Activated CD4-positive, alpha-beta memory T cell treated with anti-CD3 and anti-CD28 coated beads, Interleukin-2, amount 10 ng/mL, durations not matched to agents 7 days and 5 days (primary cell): ENCODE results near the gene USH2A. TPM values are rescaled to one million over a fixed set of nuclear protein-coding genes. Genes with fewer than 3 reads are reported as not detected.

Experiments
- CTCF ChIA-PET: fragments of 350-600 bp; sonication (Branson Sonifier 250); formaldehyde crosslinking; loops from one replicate; lab custom pipeline; 2021; ENCODE audit warnings: antibody characterized with exemption, inconsistent platforms; lab: Charles Lee
- POLR2A ChIA-PET: fragments of 350-600 bp; sonication (Branson Sonifier 250); formaldehyde crosslinking; loops from one replicate; lab custom pipeline; 2021; ENCODE audit warnings: antibody characterized with exemption; lab: Charles Lee
- DNase-seq: peaks from one replicate; pipeline ENCODE4 v3.0.0-alpha.2; 2020
- H3K27ac Mint-ChIP-seq: one replicate; pipeline ENCODE4 v1.8.0; 2021; ENCODE audit warnings: mild to moderate bottlenecking, mixed read lengths
- H3K27me3 Mint-ChIP-seq: one replicate; pipeline ENCODE4 v1.8.0; 2021; ENCODE audit warnings: mixed read lengths
- H3K36me3 Mint-ChIP-seq: one replicate; pipeline ENCODE4 v1.8.0; 2021; ENCODE audit warnings: low read depth, mixed read lengths
- H3K4me1 Mint-ChIP-seq: one replicate; pipeline ENCODE4 v1.8.0; 2021; ENCODE audit warnings: mixed read lengths
- H3K4me3 Mint-ChIP-seq: one replicate; pipeline ENCODE4 v1.8.0; 2021; ENCODE audit warnings: mild to moderate bottlenecking, mixed read lengths
- H3K9me3 Mint-ChIP-seq: one replicate; pipeline ENCODE4 v1.8.0; 2021; ENCODE audit warnings: mixed read lengths
- total RNA-seq, 2 experiments: library from RNA; stranded (reverse); gene quantifications; one replicate each; pipeline ENCODE4 v1.2.3, GENCODE V29; 2021

Gene USH2A
- total RNA-seq, 2 experiments from 2014 or later: not detected

- CTCF ChIA-PET: no interaction called here
- Mint-ChIP-seq H3K4me1 (no peaks in the 10 kb centered on the region), H3K4me3 (no peak overlapping the region), H3K9me3 (no peaks in the 10 kb centered on the region), H3K36me3 (no peaks in the 10 kb centered on the region), H3K27ac (no peak overlapping the region), H3K27me3 (no peaks in the 10 kb centered on the region)
- POLR2A ChIA-PET: no interaction called here
- no peak for DNase-seq
These were observed 630.8 kb downstream of the USH2A start for GRCh38 chr1:215792446-215792845.

- no peaks in the 10 kb centered on the region for H3K27me3 Mint-ChIP-seq
- no peak overlapping the region for H3K27ac Mint-ChIP-seq
- H3K4me3 Mint-ChIP-seq: no peak overlapping the region
- CTCF ChIA-PET: no interaction called here
- POLR2A ChIA-PET: no interaction called here
- H3K36me3 Mint-ChIP-seq: no peaks in the 10 kb centered on the region
- DNase-seq: no peak
- no peaks in the 10 kb centered on the region for H3K4me1 Mint-ChIP-seq
- H3K9me3 Mint-ChIP-seq: no peaks in the 10 kb centered on the region
These were observed 633.3 kb downstream of the USH2A start for GRCh38 chr1:215789981-215790380.

- CTCF ChIA-PET: interaction anchor here (0.6 kb wide), 2 partner anchors 14 to 29 kb away, joined by 3 read pairs; no protein-coding TSS in a partner anchor
- no peaks in the 10 kb centered on the region for H3K9me3 Mint-ChIP-seq
- no peaks in the 10 kb centered on the region for H3K27me3 Mint-ChIP-seq
- POLR2A ChIA-PET: no interaction called here
- no peak for DNase-seq
- H3K27ac Mint-ChIP-seq: no peak overlapping the region
- H3K4me3 Mint-ChIP-seq: no peak overlapping the region
- no peaks in the 10 kb centered on the region for H3K4me1 Mint-ChIP-seq
- H3K36me3 Mint-ChIP-seq: no peaks in the 10 kb centered on the region
These were observed 636.3 kb downstream of the USH2A start for GRCh38 chr1:215786997-215787396.

GRCh38 chr1:215780641-215781040 lies 642.6 kb downstream of the USH2A start:
- no peaks in the 10 kb centered on the region for H3K27me3 Mint-ChIP-seq
- H3K27ac Mint-ChIP-seq: no peak overlapping the region
- no peaks in the 10 kb centered on the region for H3K36me3 Mint-ChIP-seq
- no peak for DNase-seq
- H3K4me3 Mint-ChIP-seq: no peak overlapping the region
- ChIA-PET POLR2A (no interaction called here), CTCF (no interaction called here)
- H3K9me3 Mint-ChIP-seq: peaks cover 3% of the 10 kb centered on the region
- H3K4me1 Mint-ChIP-seq: no peaks in the 10 kb centered on the region

- ChIA-PET CTCF (no interaction called here), POLR2A (no interaction called here)
- no peak overlapping the region for H3K4me3 Mint-ChIP-seq
- no peaks in the 10 kb centered on the region for H3K27me3 Mint-ChIP-seq
- H3K27ac Mint-ChIP-seq: no peak overlapping the region
- no peaks in the 10 kb centered on the region for H3K36me3 Mint-ChIP-seq
- H3K4me1 Mint-ChIP-seq: no peaks in the 10 kb centered on the region
- DNase-seq: no peak
- H3K9me3 Mint-ChIP-seq: peaks cover 3% of the 10 kb centered on the region
These were observed 643.1 kb downstream of the USH2A start for GRCh38 chr1:215780139-215780538.

GRCh38 chr1:215779729-215780128 lies 643.5 kb downstream of the USH2A start:
- ChIA-PET CTCF (no interaction called here), POLR2A (no interaction called here)
- H3K27ac Mint-ChIP-seq: no peak overlapping the region
- DNase-seq: no peak
- H3K4me1 Mint-ChIP-seq: no peaks in the 10 kb centered on the region
- H3K4me3 Mint-ChIP-seq: no peak overlapping the region
- H3K27me3 Mint-ChIP-seq: no peaks in the 10 kb centered on the region
- no peaks in the 10 kb centered on the region for H3K36me3 Mint-ChIP-seq
- H3K9me3 Mint-ChIP-seq: peaks cover 3% of the 10 kb centered on the region

GRCh38 chr1:215777370-215777925 lies 645.8 kb downstream of the USH2A start:
- H3K36me3 Mint-ChIP-seq: no peaks in the 10 kb centered on the region
- ChIA-PET CTCF (no interaction called here), POLR2A (no interaction called here)
- H3K4me3 Mint-ChIP-seq: no peak overlapping the region
- H3K27me3 Mint-ChIP-seq: no peaks in the 10 kb centered on the region
- no peak for DNase-seq
- no peaks in the 10 kb centered on the region for H3K4me1 Mint-ChIP-seq
- H3K27ac Mint-ChIP-seq: no peak overlapping the region
- H3K9me3 Mint-ChIP-seq: peaks cover 3% of the 10 kb centered on the region

- no peak for DNase-seq
- peaks cover 3% of the 10 kb centered on the region for H3K9me3 Mint-ChIP-seq
- POLR2A ChIA-PET: no interaction called here
- CTCF ChIA-PET: no interaction called here
- no peaks in the 10 kb centered on the region for H3K4me1 Mint-ChIP-seq
- no peak overlapping the region for H3K4me3 Mint-ChIP-seq
- no peaks in the 10 kb centered on the region for H3K27me3 Mint-ChIP-seq
- H3K36me3 Mint-ChIP-seq: no peaks in the 10 kb centered on the region
- H3K27ac Mint-ChIP-seq: no peak overlapping the region
These were observed 646.9 kb downstream of the USH2A start for GRCh38 chr1:215776336-215776735.

- no peaks in the 10 kb centered on the region for H3K36me3 Mint-ChIP-seq
- POLR2A ChIA-PET: no interaction called here
- H3K27ac Mint-ChIP-seq: no peak overlapping the region
- CTCF ChIA-PET: no interaction called here
- H3K4me1 Mint-ChIP-seq: no peaks in the 10 kb centered on the region
- DNase-seq: no peak
- no peak overlapping the region for H3K4me3 Mint-ChIP-seq
- H3K27me3 Mint-ChIP-seq: no peaks in the 10 kb centered on the region
- H3K9me3 Mint-ChIP-seq: peaks cover 3% of the 10 kb centered on the region
These were observed 651.1 kb downstream of the USH2A start for GRCh38 chr1:215772151-215772550.

GRCh38 chr1:215768303-215768702 lies 654.9 kb downstream of the USH2A start:
- CTCF ChIA-PET: no interaction called here
- POLR2A ChIA-PET: no interaction called here
- H3K9me3 Mint-ChIP-seq: peaks cover 3% of the 10 kb centered on the region

GRCh38 chr1:215767761-215768160 lies 655.5 kb downstream of the USH2A start:
- no peaks in the 10 kb centered on the region for H3K27me3 Mint-ChIP-seq
- ChIA-PET POLR2A (no interaction called here), CTCF (no interaction called here)
- H3K4me3 Mint-ChIP-seq: no peak overlapping the region
- H3K9me3 Mint-ChIP-seq: peaks cover 6% of the 10 kb centered on the region
- H3K27ac Mint-ChIP-seq: no peak overlapping the region
- no peaks in the 10 kb centered on the region for H3K36me3 Mint-ChIP-seq
- DNase-seq: no peak
- no peaks in the 10 kb centered on the region for H3K4me1 Mint-ChIP-seq

More at GRCh38 chr1:215768303-215768702, 654.9 kb downstream of the USH2A start:
- H3K36me3 Mint-ChIP-seq: no peaks in the 10 kb centered on the region
- H3K27ac Mint-ChIP-seq: no peak overlapping the region
- no peaks in the 10 kb centered on the region for H3K27me3 Mint-ChIP-seq
- DNase-seq: no peak
- no peaks in the 10 kb centered on the region for H3K4me1 Mint-ChIP-seq
- H3K4me3 Mint-ChIP-seq: no peak overlapping the region

- Mint-ChIP-seq H3K27ac (no peak overlapping the region), H3K9me3 (peaks cover 6% of the 10 kb centered on the region), H3K27me3 (no peaks in the 10 kb centered on the region), H3K36me3 (no peaks in the 10 kb centered on the region), H3K4me3 (no peak overlapping the region), H3K4me1 (no peaks in the 10 kb centered on the region)
- CTCF ChIA-PET: no interaction called here
- DNase-seq: no peak
- POLR2A ChIA-PET: no interaction called here
These were observed 656.7 kb downstream of the USH2A start for GRCh38 chr1:215766521-215766920.

GRCh38 chr1:215765833-215766232 lies 657.4 kb downstream of the USH2A start:
- Mint-ChIP-seq H3K4me3 (no peak overlapping the region), H3K9me3 (peaks cover 6% of the 10 kb centered on the region), H3K27me3 (no peaks in the 10 kb centered on the region), H3K36me3 (no peaks in the 10 kb centered on the region), H3K27ac (no peak overlapping the region), H3K4me1 (no peaks in the 10 kb centered on the region)
- no peak for DNase-seq
- POLR2A ChIA-PET: no interaction called here
- CTCF ChIA-PET: no interaction called here

- H3K4me1 Mint-ChIP-seq: no peaks in the 10 kb centered on the region
- H3K27ac Mint-ChIP-seq: no peak overlapping the region
- H3K9me3 Mint-ChIP-seq: peaks cover 4% of the 10 kb centered on the region
- ChIA-PET POLR2A (no interaction called here), CTCF (no interaction called here)
- no peaks in the 10 kb centered on the region for H3K36me3 Mint-ChIP-seq
- H3K4me3 Mint-ChIP-seq: no peak overlapping the region
- no peaks in the 10 kb centered on the region for H3K27me3 Mint-ChIP-seq
- no peak for DNase-seq
These were observed 661.8 kb downstream of the USH2A start for GRCh38 chr1:215761446-215761845.
